LNCaP clone FGC (cell line): ENCODE measurements around the gene PCDHGA1.

Experiments used
- DNase-seq: peaks from one replicate; pipeline ENCODE4 v3.0.0-alpha.2; 2011; ENCODE audit warnings: low read depth
- H3K4me3 ChIP-seq: 2 replicates; pipeline ENCODE4 v1.5.1; 2011; ENCODE audit warnings: mild to moderate bottlenecking, low read depth, low read length, control low read depth
- CTCF ChIP-seq: IDR thresholded peaks from 2 replicates; pipeline ENCODE4 v1.5.1; 2012; ENCODE audit warnings: mild to moderate bottlenecking; ENCODE audit not compliant: control insufficient read depth, insufficient read depth; ENCODE audit errors: extremely low read depth

The PCDHGA1 gene

DNA sequence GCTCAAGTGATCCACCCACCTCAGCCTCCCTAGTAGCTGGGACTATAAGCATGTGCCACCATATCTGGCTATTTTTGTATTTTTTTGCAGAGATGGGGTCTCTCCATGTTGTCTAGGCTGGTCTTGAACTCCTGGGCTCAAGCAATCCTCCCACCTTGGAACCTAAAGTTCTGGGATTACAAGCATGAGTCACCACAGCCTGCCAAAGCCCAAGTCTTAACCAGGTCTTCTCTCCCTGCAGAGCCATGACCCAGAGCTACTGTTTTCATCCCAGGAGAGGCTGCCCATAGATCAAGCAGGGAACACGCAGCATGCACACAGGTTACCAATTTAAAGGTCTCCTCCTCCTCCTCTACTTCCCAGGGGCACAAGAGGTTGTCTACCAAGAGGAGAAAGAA is 188.3 kb downstream of the PCDHGA1 start:
- no peak overlapping the region for H3K4me3 ChIP-seq
- TF ChIP-seq CTCF: no peak
- DNase-seq: no peak

GRCh38 chr5:141519605-141520565 is 189.6 kb downstream of the PCDHGA1 start:
- no peak for TF ChIP-seq CTCF
- H3K4me3 ChIP-seq: no peak overlapping the region
- DNase-seq: no peak

GRCh38 chr5:141521244-141521781 is 191.0 kb downstream of the PCDHGA1 start:
- no peak for TF ChIP-seq CTCF
- H3K4me3 ChIP-seq: no peak overlapping the region
- DNase-seq: no peak

GRCh38 chr5:141522301-141522700 is 192.0 kb downstream of the PCDHGA1 start:
- no peak for DNase-seq
- H3K4me3 ChIP-seq: no peak overlapping the region
- TF ChIP-seq CTCF: no peak

DNA sequence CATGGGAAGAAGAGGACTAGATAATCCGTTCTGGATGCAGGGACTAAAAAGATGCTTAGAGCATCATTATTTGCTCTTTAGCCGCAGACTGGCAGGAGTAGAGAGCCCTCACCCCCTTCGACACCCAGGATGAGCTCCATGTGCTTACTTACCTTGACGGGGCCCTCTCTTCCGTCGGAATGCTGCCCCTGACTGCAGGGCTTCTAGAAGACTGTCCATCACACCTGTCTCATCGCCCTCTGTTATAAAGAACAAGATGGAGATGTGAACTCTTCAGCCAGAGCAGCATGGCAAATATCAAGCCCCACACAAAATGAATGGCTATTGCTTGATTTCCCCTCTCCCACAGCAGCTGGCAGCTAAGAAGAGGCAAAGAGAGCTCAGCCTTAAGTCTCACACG is 193.7 kb downstream of the PCDHGA1 start:
- TF ChIP-seq CTCF: no peak
- no peak overlapping the region for H3K4me3 ChIP-seq
- DNase-seq: no peak

- peak; percentile 99 for TF ChIP-seq CTCF
- H3K4me3 ChIP-seq: no peak overlapping the region
- DNase-seq: peak; percentile 76
These were observed 194.6 kb downstream of the PCDHGA1 start for GRCh38 chr5:141524604-141525597.
